ENCODE data around the gene PGBD2. TPM values are rescaled to one million over a fixed set of nuclear protein-coding genes. Genes with fewer than 3 reads are reported as not detected.

PGBD2 gene
- total and polyA plus RNA-seq, 2 of the 13 experiments (the other 11 are each of a cell fraction or from before 2014, with no cell fraction given), result 6.0 to 7.4 TPM

DNA sequence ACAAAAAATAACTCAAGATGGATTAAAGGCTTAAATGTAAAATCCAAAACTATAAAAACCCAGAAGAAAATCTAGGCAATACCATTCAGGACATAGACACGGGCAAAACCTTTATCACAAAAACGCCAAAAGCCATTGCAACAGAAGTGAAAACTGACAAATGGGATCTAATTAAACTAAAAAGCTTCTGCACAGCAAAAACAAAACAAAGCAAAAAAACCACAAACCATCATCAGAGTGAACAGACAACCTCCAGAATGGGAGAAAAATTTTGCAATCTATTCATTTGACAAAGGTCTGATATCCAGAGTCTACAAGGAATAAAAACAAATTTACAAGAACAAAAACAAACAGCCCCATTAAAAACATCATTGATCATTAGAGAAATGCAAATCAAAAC is 4.5 kb upstream of the PGBD2 start:
- CTCF ChIA-PET (ENCODE audit: low intra/inter-chr PET ratio, low total read pairs), result no interaction called here
- no peak for FAIRE-seq

DNA sequence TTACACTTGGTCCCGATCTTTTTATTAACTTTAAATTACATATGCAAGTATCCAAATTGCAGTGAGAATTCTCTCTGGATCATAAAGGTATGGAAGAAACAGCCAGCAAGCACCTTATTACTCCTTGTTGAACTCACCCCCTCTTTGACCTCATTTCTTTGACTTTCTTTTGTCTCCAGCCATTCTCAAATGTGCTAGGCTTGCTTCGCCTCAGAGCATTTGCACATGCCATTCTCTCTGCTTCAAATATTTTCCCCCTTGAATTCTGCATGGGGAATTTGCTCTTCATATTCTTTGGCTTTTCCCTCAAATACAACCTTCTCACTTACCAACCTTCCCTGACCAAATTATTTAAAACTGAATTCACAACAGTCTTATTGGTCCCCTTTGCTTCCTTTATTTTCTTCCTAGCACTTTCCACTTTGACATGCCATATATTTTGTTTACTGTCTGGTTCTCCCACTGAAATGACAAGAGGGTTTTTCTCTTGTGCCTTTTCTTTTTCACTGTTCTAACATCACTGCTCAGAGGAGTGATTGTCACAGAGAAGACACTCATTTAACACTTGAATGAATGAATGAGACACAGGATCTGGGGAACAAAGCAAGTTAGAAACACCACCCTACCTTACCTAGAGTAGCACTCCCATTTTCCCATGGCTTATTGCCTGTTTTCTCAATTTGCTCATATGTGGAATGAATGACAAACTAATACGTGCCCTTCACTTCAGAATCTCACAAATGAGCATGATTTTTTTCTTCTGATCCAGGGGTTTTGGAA is 1.4 kb upstream of the PGBD2 start:
- H4K20me1 ChIP-seq (ENCODE audit: insufficient read depth, low read length), result no peaks in the 10 kb centered on the region

More for the DNA sequence above, 4.5 kb upstream of the PGBD2 start:
- no peak for TF ChIP-seq ZNF343 (CRISPR knock-in tag; IDR thresholded peaks at IDR 0.05)
- no peak overlapping the region for H3K4me2 ChIP-seq (ENCODE audit: low read depth, low read length)
- H3K36me3 ChIP-seq (replicated peaks in 1 of 2; ENCODE audit: control insufficient read depth in 1 of 2, insufficient read depth in 2 of 2, low read length in 2 of 2), result no peaks in the 10 kb centered on the region
- BruUV-seq (replicated peaks), result no TSS peak
- H3K9me3 ChIP-seq (ENCODE audit: low read length), result no peaks in the 10 kb centered on the region
- 21% methylated on average over 2 of the region's 2 CpGs for WGBS (ENCODE audit: low lambda C conversion rate)
- in situ Hi-C loops (cut with HindIII; ENCODE audit: extremely low pct_ligation_motif_present, low pct_unique_long_range_greater_than_20kb), result no loop called here
- H2AFZ ChIP-seq (ENCODE audit: low read length), result no peak overlapping the region
- H3K27me3 ChIP-seq (ENCODE audit: control insufficient read depth in 1 of 2, insufficient read depth in 2 of 2, low read length in 2 of 2), result peaks cover 0 to 6% of the 10 kb centered on the region in 2 experiments; a peak in 2 of 5 replicates
- H3K9ac ChIP-seq (ENCODE audit: insufficient read depth, low read depth, low read length), result no peak overlapping the region
- intact Hi-C loops (cut with micrococcal nuclease; ENCODE audit: unreplicated experiment), result no loop called here
- H4K20me1 ChIP-seq (ENCODE audit: insufficient read depth, low read length), result no peaks in the 10 kb centered on the region
- DNase-seq (ENCODE audit: low spot score), result no peak
- no peaks in the 10 kb centered on the region for H3K79me2 ChIP-seq (ENCODE audit: insufficient read depth, low read length)
- POLR2A ChIA-PET, result no interaction called here
- H3K4me3 ChIP-seq (replicated peaks in 1 of 3; ENCODE audit: insufficient read depth in 1 of 3, low read depth in 2 of 3, low read length in 3 of 3), result no peak overlapping the region
- no peak overlapping the region for H3K27ac ChIP-seq (ENCODE audit: extremely low read length, insufficient read depth, low read length)
- ATAC-seq, result no peak
- H3K4me1 ChIP-seq (ENCODE audit: insufficient read depth, low read length), result peaks cover 19% of the 10 kb centered on the region

More for the DNA sequence above, 1.4 kb upstream of the PGBD2 start:
- H3K27ac ChIP-seq (ENCODE audit: extremely low read length, insufficient read depth, low read length), result no peak overlapping the region
- no peak for FAIRE-seq
- peaks cover 25% of the 10 kb centered on the region for H3K4me1 ChIP-seq (ENCODE audit: insufficient read depth, low read length)
- H3K4me2 ChIP-seq (ENCODE audit: low read depth, low read length), result 0 out of 2 replicates have a peak overlapping the region, but pooled peaks have one; percentile 88
- BruUV-seq (replicated peaks), result no TSS peak
- H3K79me2 ChIP-seq (ENCODE audit: insufficient read depth, low read length), result peaks cover 23% of the 10 kb centered on the region
- H3K36me3 ChIP-seq (replicated peaks in 1 of 2; ENCODE audit: control insufficient read depth in 1 of 2, insufficient read depth in 2 of 2, low read length in 2 of 2), result no peaks in the 10 kb centered on the region
- TF ChIP-seq, protein P1, sequence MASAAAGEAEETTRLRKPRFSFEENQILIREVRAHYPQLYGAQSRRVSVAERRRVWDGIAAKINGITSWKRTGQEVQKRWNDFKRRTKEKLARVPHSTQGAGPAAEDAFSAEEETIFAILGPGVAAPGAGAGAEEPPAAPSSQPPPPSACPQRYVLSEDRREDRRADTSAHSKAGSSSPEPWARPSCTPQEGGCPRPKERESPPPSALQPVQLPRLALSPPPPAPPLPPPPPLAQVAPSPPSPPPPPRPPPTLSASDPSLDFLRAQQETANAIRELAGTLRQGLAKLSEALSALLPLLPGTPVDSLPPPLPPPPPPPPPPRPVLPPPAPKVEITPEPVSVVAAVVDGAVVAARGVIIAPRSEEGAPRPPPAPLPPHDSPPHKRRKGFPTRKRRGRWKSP (CRISPR knock-in tag; IDR thresholded peaks at IDR 0.05), result no peak
- TF ChIP-seq THAP11 (CRISPR knock-in tag; IDR thresholded peaks at IDR 0.05), result no peak
- TF ChIP-seq ARHGAP35 (CRISPR knock-in tag; IDR thresholded peaks at IDR 0.05; ENCODE audit: borderline replicate concordance), result no peak
- TF ChIP-seq, protein P2, sequence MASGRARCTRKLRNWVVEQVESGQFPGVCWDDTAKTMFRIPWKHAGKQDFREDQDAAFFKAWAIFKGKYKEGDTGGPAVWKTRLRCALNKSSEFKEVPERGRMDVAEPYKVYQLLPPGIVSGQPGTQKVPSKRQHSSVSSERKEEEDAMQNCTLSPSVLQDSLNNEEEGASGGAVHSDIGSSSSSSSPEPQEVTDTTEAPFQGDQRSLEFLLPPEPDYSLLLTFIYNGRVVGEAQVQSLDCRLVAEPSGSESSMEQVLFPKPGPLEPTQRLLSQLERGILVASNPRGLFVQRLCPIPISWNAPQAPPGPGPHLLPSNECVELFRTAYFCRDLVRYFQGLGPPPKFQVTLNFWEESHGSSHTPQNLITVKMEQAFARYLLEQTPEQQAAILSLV (CRISPR knock-in tag; IDR thresholded peaks at IDR 0.05; ENCODE audit: borderline replicate concordance), result no peak
- TF ChIP-seq ZNF367 (CRISPR knock-in tag; IDR thresholded peaks at IDR 0.05; ENCODE audit: borderline replicate concordance), result no peak
- no peak for TF ChIP-seq ZKSCAN1 (IDR thresholded peaks at IDR 0.05; ENCODE audit: low read length)
- no peak for TF ChIP-seq ATRX (CRISPR knock-in tag; IDR thresholded peaks at IDR 0.05; ENCODE audit: borderline replicate concordance)
- no peak for TF ChIP-seq YY1 (IDR thresholded peaks at IDR 0.05; ENCODE audit: insufficient read depth, insufficient replicate concordance, low read depth, low read length)
- no peak for TF ChIP-seq GZF1 (CRISPR knock-in tag; IDR thresholded peaks at IDR 0.05)
- CTCF ChIA-PET (ENCODE audit: low intra/inter-chr PET ratio, low total read pairs), result no interaction called here
- H3K9ac ChIP-seq (ENCODE audit: insufficient read depth, low read depth, low read length), result no peak overlapping the region
- POLR2A ChIA-PET, result no interaction called here
- DNase-seq (ENCODE audit: low spot score), result no peak
- H3K27me3 ChIP-seq (ENCODE audit: control insufficient read depth in 1 of 2, insufficient read depth in 2 of 2, low read length in 2 of 2), result no peaks in the 10 kb centered on the region; a peak in 1 of 5 replicates
- no peak overlapping the region for H3K4me3 ChIP-seq (replicated peaks in 1 of 3; ENCODE audit: insufficient read depth in 1 of 3, low read depth in 2 of 3, low read length in 3 of 3)
- no peak for ATAC-seq
- intact Hi-C loops (cut with micrococcal nuclease; ENCODE audit: unreplicated experiment), result no loop called here
- no peaks in the 10 kb centered on the region for H3K9me3 ChIP-seq (ENCODE audit: low read length)
- H2AFZ ChIP-seq (ENCODE audit: low read length), result no peak overlapping the region
- in situ Hi-C loops (cut with HindIII; ENCODE audit: extremely low pct_ligation_motif_present, low pct_unique_long_range_greater_than_20kb), result no loop called here
- 64% methylated on average over 3 of the region's 3 CpGs for WGBS (ENCODE audit: low lambda C conversion rate)

All from HepG2 (cell line).